ENCODE data around the gene CYP27B1.

GRCh38 chr12:57717846-57718640, 48.8 kb downstream of the CYP27B1 start:
- TF ChIP-seq CTCF (IDR thresholded peaks at IDR 0.05) (no peak), POLR2A (IDR thresholded peaks at IDR 0.05) (no peak)

All from uterus (tissue), 2 donors.